GM19240 (cell line): ENCODE measurements around the gene MYNN.
A peak's percentile ranks its signal among the peaks of the same experiment; 100 is the strongest.
"Not testable (repeated sequence)": the region's sequence is repeated elsewhere in the genome, so short reads cannot be mapped to it uniquely, and the experiment has no call there.

Experiments used
- DNase-seq: peaks from one replicate; pipeline ENCODE4 v3.0.0; 2011; ENCODE audit warnings: low spot score; ENCODE audit not compliant: insufficient read length

The MYNN gene

DNA sequence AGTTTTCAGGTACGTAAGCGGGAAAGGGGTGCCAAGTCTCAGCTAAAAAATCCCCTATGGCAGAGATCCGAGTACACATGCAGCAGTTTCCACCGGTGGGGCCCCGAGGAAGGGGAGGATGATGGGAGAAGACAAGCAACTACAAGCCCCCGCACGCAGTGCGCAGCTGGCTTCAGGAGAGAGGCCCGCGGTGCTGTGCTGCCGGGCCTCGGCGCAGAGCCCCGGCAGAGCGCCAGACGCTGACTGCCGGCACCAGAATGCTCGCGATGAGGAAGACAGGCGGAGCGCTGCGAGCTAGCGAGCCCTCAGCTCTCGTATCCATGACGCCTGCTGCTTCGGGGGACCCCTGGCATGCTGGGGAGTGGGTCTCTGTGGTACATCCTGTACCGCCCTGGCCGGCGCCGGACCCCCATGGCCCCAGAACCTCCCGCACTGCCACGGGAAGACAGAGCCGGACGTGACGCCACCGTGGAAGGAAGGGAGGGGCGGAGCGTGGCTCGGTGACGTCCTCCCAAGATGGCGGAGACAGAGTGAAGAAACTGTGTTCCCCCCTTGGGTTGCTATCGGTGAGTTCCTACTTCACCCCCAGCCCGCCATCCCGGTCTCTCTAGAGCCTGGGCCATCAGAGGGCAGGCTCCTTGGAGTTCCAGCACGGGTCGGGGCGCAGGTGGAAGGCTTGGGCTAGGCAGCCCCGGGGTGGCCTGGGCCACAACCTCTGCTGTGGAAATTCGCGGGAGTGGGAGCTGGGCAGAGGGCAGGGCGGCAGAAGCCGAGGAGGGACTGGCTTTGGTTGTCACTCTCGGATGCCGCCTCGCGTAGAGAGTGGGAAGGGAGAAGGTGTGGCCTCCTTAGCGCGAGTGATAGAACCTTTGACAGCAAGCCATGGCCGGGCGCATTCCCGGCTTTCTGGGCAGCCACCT is at the start of gene MYNN:
Gene MYNN (plus strand): TSS at position 500 of the 920 bp plus-strand sequence. CDS start 900 bp downstream, outside the sequence.
- DNase-seq = peak; percentile 44

DNA sequence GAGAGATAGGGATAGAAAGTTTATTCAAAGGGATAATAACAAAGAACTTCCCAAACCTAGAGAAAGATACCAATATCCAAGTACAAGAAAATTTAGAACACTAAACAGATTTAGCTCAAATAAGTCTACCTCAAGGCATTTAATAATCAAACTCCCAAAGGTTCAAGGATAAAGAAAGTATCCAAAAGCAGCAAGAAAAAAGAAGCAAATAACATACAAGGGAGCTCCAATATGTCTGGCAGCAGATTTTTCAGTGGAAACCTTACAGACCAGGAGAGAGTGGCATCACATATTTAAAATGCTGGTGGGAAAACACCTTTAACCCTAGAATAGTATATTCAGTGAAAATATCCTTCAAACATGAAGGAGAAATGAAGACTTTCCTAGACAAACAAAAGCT is 41.3 kb upstream of the MYNN start:
- not testable (repeated sequence) for DNase-seq

DNA sequence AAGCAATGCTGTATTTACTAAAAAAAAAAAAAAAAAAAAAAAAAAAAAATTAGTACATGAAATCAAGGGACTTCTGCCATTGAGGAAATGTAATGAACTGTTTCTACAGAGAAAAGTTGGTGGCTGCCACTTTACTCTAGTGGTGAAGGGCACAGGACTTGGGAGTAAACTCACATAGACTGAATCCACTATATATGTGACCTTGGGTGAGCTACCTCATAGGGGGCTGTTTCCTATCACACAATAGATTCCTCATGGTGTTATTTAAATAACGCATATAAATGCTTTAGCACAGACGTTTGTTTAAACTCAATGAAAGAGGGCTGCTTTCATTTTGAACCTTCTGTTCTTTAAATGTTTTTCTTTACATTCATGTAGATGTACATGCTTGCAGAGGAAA is 34.1 kb upstream of the MYNN start:
- DNase-seq = no peak

DNA sequence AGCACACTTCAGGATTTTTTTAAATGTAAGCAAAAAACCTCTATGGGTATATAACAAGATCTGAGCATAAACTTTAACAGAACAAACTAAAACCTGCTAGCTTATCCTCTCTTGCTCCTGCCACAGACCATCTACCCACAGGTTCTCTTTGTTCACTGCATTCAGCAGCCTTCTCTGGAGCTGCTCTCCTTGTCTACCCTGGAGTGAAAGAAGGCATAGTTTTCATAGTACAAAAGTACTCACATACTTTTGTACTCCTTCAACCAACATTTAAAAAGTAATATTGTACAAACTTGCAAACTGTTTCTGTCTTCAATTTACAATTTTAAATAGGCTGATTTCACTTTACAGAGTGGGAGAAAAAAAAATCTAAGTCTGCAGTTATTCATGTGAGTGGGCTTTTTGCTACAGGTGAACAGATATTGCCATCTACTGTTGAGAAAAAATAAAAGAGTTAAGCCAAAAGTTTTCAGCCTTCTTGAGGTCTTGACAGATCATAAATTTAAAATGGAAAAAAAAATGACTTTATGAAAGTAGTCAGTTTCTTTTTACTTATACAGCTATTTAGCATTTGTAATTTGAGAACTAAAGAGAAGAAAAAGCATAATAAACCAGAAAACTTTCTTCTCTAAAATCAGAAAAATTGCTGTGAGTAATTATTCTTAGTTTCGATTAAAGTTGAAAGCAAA is 28.7 kb upstream of the MYNN start:
- DNase-seq = no peak

DNA sequence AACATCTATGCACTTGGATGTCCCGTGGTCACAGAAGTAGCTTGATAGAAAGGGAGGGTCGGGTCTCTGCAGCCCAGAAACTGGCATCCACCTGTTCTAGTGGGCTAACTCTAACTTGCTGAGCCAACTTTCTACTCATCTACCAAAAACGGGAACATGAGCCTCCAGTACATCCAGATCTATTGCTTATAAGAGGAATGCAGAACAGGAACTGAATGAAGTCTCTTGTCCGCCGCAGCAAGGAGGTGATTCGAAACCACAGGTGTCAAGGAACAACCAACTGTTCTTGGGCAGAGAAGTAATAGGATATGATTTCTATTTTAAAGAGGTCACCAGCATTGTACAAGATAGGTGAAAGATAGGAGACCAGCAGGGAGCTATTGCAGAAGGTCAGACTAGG is 26.3 kb upstream of the MYNN start:
- DNase-seq = no peak

DNA sequence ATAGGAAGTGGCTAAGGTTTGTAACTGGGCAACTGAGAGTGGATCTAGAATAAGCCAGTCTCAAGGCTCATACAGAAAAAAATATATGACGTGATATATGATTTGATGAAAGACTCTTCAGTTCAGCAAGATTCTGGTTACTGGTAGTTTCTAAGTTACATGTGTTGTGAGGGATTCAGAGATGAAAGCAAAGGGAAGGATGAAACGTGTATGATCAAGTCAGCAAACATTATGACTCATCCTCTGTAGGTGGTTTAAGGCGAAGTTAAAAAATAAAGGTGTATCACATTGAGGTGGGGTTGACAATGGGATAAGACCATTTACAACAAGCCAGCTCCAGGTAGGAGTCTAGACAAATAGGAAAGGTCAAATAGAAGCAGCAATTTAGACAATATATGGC is 24.5 kb upstream of the MYNN start:
- DNase-seq = no peak

DNA sequence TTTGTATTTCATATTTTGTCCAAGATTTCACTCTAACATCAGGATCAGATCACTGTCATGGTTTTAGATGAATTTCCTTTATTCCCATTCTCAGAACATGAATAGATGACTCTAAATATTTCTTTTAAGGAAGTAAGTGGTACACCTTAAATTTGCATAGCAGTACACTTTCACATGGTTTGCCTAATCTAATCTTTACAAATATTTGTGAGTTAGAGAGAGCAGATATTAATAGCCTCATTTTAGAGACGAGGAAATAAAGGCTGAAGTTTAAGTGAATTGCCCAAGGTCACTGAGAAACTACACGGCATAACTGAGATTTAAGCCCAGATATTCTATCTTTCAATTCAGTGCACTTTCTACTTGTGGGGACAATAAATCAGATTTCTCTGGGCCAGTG is 22.5 kb upstream of the MYNN start:
- DNase-seq = no peak

DNA sequence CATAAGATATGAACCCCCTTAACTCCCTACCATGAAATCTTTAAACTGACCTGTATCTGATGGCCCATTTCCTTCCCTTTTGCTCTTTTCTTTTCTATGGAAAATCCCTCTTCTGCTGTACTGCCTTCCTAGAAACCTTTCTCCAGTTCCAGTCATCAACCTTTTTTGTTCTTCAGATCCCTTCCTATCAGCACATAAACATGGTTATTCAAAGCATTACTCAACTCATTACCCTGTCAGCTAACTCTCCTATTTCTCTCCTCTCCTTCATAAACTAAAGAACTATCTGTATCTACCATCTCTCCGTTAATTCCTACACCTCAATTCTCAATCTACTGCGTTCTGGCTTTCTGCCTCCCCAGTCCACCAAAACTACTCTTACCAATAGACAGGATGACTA is 21.3 kb upstream of the MYNN start:
- DNase-seq = no peak

DNA sequence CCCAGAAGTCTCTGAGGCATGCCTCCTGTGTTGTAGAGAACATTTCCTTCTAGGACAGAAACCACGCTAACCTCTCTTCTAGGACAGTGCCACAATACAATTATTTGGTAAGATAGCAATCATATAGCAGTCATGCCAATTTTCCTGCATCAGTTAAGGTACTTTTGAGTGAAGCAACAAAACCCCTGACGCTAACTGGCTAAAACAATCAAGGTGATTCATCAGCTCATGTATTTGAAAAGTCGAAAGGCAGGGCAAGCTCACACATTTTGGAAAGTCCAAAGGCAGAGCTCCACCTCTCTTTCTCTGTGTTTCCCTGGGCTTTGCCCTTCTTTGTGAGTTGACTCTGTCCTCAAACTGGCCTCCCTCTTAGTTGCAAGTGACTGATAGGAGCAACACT is 18.5 kb upstream of the MYNN start:
- DNase-seq = no peak

DNA sequence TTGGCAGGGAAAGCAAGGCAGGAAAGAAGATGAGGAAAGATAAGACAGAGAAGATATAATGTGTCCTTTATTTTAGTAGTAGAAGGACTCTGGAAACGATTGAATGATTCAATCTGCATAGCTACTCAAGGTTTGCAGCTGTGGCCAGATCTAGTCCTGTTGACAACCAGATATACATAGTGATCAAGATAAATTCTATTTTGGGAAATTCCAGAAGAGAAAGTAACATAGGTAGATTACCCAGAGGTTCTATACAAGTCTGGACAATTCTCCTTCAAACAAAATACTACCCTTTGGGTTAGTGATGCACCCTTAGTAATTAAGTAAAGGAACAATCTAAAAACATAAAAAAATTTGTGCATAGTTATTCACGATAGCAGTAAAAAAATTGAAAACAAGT is 17.7 kb upstream of the MYNN start:
- DNase-seq = no peak

DNA sequence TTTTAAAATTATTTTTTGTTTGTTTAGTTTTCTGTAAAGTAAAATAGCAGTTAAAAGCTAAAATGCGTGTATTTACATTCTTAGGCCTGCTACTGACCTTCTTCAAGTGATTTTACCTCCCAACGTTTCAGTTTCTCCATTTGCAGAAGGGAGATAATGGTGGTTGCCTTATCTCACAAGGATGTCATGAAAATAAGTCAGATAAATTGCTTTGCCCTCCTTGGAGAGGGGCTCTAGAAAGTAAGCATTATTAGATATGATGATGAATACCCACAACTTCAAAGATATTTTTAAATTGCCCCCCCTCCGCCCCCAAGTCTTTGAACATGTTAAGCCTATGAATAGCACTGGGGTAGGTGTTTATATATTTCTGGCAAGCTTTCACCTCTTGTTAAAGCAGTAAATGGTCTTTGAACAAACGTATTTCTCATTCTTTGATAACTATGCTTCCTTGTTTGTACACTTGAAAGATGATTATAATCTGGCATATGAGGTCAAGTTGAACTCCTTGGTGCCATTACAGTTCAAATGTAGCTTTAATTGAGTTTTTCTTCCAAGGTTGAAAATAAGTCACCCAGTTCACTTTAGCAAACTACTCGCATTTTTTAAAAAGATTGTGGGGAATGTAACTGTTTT is 14.7 kb upstream of the MYNN start:
- DNase-seq = no peak

DNA sequence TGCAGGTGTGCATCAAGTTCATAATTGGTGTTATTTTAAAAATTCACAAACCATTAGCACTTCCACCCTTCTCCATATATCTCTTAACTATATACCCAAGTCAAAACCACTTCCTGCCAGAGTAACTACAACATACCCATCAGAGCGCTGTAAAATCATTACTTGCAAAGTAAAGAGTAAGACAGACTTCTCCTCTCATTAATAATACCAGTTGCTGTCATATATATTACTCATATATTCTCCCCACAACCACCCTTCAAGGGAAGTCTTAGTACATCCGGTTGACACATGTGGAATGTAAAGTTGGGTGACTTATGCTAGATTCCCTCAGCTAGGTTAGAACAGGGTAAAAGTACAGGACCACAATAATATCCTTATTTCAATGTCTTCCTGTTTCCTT is 13.9 kb upstream of the MYNN start:
- DNase-seq = no peak

DNA sequence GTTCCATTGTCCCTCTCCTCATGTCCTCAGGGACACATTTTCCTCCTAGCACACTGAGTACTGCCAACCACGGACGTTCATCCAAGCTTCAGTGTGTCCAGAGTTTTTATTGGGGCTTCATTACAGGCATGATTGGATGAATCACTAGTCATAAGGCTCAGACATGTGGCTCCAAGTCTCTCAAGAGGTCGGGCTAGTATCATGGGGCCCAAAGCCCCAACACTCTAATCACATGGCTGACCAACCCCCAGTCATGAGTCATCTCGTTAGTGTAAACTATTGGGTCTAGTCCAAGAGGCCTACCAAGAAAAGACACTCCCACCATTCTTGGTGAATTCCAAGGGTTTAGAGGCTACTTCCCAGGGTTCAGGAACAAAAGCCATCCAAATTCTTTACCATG is 12.7 kb upstream of the MYNN start:
- DNase-seq = no peak

DNA sequence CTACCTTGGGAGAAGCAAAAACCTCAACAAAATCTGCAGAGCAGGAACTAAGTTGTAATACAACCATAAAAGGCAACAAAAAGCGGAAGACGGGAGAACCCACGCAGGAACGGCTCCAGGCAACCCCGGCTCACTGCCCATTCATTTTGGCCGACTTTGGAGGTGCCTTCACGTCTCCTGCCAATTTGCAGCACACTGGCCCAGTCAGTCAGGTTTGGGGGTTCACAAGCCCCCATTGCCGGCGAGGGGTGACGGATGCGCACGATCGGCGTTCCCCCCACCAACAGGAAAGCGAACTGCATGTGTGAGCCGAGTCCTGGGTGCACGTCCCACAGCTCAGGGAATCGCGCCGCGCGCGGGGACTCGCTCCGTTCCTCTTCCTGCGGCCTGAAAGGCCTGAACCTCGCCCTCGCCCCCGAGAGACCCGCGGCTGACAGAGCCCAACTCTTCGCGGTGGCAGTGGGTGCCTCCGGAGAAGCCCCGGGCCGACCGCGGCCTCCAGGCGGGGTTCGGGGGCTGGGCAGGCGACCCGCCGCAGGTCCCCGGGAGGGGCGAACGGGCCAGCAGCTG is 8.8 kb upstream of the MYNN start:
- peak; percentile 8 for DNase-seq

DNA sequence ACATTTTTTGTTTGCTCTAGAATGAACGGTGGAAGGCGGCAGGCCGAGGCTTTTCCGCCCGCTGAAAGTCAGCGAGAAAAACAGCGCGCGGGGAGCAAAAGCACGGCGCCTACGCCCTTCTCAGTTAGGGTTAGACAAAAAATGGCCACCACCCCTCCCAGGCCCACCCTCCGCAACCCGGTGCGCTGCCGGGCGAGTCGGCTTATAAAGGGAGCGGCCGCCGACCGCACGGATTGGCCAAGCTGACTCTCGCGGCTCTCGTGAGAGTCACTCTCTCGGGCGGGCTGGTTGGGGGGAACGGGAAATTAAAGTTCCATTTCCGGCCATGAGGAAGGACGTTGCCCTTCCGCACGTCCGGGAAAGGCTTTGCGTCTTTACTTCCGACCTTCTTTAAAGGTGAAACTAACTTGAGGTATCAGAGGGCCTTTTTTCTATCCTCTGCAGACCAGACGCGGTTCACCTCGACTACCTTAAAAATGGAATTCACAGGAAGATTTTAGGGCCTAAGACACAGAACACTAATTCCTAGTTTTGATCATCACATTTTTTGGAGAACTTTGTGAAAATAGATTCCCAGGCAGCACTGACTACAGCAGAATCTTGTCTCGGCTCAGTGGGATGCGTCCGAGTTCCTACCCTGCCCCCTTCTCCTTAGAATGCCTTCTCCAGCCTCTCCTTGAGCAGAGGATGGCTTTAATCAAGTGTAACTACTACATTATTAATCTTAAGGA is 8.1 kb upstream of the MYNN start, which contains the start of gene TERC:
Gene TERC (minus strand): TSS at position 179 of the 731 bp plus-strand sequence.
- peak; percentile 51 for DNase-seq

DNA sequence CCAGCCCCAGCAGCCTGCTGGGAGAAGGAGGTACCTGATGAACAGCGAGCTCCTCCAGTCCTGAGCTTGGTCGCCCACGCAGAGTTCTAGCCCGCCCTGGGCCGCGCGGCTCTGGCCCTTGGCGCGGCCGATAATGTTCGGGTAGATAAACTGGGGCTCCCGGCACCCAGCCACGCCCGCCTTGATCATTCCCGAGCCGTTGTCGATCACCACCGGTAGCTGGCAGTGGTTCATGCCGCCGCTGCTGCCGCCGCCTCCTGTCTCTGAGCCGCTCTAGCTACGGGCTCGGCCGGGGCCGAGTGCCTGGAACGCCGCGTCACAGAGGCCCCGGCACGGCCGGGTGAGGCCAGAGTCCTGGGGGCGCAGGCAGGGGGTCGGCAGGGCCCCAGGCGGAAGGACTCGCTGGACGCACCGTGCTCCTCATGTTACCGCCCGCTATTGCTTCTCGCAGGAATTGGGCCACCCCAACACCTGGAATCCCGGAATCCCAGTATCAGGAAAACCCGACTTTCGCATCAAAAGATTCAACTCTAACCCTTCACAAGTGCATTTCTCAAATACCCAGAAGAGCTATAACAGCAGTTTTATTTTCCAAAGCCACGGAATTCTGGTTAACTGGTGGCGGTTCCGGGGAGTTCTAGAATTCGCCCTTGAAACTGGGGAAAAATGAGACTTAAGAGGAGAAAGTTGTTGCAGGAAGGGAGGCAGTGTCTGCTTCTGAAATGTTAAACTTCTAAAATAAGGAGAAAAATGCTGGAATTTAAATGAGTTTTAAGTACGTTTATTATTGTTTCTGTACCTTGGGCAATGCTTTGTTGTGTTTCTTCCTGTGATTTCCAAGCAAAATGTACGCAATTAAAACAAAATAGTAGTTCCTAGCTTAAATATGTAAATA is 3.7 kb upstream of the MYNN start, which contains the start of gene ACTRT3:
Gene ACTRT3 (minus strand): TSS at position 275 of the 895 bp plus-strand sequence. CDS start 41 bp downstream, at position 234.
- DNase-seq = peak; percentile 14

DNA sequence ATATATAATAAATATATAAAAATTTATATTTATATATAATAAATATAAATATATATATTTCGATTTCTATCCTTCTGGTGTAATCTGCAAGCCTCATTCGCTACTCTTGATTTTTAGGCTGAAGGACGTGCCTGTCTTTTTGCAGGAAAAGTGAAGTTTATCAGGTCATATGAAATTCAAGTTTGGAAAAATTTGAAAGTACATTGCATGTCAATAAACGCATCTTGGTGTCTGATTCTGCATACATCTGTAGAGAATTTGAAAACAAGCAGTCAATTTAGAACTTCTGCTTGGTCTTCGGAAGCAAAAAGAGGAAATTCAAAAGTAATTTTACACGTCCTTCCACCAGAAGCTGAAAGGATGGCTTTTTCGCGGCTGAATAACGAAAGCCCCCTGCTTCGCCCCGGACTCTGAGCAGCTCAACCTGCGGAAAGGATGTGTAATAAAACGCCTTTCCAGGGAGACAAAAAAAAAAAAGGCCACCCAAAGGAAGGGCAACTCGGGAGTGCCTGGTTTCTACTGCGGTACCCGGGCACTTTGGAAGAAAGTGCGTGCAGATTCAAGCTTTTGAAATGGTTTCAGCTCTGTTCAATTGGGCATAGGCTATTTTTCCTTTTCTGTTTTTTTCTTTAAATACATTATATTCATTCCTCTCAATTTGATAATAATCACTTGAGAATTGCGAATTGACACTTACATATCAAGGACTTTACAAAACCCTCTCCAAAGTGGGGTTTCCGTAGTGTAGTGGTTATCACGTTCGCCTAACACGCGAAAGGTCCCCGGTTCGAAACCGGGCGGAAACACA is 1.5 kb upstream of the MYNN start:
- DNase-seq = no peak

DNA sequence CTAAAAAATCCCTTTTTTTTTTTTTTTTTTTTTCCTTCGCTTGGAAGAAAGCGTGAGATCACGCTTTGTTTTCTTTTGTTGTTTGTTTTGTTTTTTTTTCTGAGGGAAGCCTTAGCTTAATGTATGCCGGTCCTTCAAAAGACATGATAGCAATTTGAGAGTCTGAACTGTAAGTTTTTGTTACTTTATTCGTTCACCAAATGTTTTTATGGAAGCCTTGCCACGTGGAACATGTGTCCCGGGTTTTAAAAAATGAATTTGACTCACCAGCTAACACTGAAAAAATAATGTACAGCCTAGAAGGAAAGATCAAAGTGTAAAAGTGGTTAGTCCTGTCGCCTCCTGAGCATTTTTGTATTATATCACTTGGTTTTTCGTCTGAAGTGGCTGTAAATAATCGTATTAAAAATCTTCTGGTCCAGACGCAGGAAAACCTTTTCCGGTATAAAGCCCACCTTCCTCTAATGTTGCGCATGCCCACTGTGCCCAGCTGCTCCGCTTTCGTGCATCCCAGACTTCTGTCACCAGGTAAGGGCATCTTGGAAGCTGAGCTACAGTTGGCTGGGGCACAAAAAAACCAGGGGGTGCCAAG is 795 bp upstream of the MYNN start:
- no peak for DNase-seq

DNA sequence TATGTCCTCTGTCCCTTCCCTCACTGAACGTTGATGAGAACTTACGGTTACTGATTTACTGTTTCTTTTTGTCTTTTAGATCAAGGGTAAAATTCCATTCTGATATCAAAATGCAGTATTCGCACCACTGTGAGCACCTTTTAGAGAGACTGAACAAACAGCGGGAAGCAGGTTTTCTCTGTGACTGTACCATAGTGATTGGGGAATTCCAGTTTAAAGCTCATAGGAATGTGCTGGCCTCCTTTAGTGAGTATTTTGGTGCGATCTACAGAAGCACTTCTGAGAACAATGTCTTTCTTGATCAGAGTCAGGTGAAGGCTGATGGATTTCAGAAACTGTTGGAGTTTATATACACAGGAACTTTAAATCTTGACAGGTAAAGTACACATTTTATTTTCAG is 990 bp downstream of the MYNN start:
- no peak for DNase-seq
